NCI-H2171 treated with DMSO at 0.1 percent for 48 hours (cell line): ENCODE measurements around the gene PHF21A.
A peak's percentile ranks its signal among the peaks of the same experiment; 100 is the strongest.

Source experiments
- DNase-seq: peaks from one replicate; lab custom pipeline; 2025; lab: John Stamatoyannopoulos, UW

PHF21A gene

DNA sequence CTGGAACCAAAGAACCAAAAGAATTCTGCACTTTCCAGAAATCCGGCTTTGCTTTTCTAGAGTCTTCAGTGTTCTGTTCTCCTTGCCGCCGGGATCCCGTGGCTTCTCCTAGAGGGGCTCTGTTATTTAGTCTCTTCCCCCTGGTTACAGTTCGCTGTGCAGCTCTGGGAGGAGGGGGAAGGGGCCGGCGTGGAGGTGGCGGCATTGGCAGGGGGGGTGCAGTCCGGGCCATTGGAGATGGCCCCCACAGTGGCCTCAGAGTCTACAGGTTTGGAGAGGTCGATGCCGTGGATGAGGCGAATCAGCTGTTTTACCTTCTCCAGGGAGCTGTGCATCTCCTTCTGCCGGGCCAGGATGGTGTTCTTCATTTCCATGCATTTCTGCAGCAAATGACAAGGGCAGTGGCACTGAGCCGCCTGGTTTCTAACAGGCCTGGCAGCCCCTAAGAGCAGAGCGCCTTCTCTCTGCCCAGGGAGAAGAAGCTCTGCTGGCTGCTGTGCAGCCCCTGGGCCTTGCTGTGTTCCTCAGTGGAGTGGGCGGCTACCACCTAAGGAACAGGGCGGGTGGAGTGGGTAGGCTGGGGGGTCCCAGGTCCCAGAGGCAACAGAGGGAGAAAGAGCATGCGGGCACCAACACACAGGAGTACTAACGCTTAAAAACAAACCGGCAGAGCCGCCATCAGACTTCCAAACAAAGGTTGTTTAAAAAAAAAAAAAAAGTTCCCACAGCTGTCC is 187.2 kb downstream of the PHF21A start:
- DNase-seq: no peak

- no peak for DNase-seq
Measured at GRCh38 chr11:45933131-45933831, 188.0 kb downstream of the PHF21A start.

DNA sequence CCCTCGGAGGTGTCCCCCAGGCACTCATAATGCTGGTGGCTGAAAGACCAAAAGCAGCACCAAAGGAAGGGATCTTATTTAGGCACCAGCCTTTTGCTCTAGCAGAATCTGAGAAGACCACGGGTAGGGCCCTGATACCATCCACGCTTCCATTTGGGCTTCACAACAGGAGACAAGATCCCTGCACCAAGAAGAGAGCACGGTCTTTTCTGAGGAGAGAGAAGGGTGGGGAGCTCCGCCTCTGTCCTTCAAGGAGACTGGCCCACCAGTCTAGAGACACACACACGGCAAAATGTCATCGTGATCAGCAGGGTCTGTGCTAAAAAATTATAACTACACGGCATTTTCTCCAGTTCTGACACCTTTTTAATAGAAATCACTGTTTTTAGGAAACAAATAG is 189.0 kb downstream of the PHF21A start:
- no peak for DNase-seq

DNA sequence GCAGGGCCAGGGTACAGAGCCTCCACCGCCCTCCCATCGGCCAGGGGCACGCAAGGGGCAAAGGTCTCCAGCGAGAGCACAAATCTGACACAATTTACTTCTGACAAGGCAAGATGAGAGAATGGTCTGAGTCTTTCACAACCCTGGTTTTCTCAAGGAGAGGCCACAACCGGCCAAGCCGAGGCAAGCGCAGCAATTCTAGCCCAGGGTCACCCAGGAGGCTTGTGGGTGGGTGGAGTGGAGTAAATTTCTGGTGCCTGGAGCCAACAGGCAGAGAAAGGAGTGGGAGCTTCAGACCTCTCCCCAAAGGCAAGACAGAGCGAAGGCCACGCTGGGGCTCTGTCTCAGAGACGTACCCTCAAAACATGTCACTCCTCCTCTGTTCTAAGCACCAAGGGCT is 189.5 kb downstream of the PHF21A start:
- DNase-seq: no peak

GRCh38 chr11:45930951-45931570 is 190.2 kb downstream of the PHF21A start:
- peak; percentile 57 for DNase-seq

DNA sequence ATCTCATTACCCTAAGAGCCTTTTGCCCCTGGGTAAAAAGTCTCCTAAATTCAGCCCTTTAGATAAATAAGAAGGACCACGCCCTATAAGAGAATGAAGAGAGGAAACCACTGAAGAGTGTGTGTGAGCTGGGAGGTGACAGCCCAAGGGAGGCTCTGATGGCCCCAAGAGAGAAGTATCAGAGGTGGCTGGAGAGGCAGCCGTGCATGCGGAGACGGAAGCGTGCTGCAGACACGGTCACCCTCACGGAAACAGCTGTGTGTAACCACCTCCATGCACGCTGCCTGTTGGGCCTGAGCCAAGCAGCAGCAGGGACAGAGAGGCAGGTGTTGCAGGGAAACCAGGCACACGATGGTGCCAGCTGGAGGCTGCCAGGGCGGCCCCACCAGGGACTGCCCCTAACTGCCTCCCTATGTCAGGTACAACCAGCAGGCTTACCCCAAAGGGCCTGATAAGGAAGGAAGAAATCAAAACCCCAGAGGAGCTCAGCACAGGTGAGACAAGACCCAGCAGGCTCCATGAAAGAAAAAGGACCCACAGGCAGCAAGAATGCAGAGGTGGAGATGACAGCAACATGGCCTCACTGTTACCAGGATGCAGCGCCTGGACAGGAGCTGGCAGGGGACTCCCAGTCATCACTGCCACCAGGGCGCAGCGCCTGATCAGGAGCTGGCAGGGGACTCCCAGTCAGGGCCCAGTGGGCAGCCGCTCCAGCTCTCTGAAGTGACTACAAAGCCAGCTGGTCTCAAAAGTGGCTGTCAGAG is 191.0 kb downstream of the PHF21A start:
- DNase-seq: peak; percentile 95

DNA sequence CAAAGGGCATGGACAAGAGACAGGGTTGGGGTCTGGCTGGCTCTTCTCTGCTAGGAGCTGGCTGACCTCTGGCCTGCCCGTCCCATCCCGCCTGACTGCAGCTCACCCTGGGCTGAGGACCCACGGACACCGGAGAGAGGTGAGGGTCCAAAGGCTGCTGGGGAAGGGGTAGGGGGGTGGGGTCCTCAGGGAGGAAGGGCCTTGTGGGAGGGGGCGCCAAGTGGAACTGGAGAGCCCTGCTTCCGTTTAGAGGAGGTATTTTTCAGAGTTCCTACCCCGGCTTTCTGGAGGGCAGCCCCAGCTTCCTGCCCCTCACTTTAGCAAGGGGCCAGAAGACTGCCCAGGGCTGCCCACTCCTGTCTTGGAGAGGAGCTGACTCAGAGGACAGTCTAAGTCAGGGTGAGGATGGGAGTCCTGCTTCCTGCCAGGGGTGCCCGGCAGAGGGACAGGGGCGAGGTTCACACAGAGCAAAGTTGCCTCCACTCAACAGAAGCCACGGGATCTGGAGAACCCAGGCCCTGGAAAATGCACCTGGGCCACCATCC is 191.7 kb downstream of the PHF21A start:
- no peak for DNase-seq

- DNase-seq: no peak
Measured at GRCh38 chr11:45928535-45929215, 192.6 kb downstream of the PHF21A start.

DNA sequence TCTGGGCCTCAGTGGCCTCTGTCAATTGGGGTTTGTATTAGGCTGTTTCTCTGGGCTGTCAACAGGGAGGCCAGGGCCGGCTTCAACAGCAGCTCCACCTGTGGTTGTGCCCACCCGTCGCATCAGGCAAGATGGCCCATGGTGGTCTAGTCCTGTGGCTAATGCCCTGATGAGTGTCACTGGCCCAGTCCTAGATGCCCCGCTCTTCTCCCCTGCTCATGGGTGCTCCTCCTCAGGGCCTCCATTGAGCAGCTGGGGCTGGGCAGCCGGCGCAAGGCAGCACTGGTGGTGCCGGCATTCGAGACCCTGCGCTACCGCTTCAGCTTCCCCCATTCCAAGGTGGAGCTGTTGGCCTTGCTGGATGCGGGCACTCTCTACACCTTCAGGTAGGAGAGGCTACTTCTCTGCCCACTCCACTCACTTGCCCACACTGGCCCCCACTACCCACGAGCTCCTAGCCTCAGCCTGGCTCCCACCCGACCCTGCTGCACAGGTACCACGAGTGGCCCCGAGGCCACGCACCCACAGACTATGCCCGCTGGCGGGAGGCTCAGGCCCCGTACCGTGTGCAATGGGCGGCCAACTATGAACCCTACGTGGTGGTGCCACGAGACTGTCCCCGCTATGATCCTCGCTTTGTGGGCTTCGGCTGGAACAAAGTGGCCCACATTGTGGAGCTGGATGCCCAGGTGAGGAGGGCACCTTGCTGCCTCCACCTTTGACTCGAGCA is 193.4 kb downstream of the PHF21A start:
- DNase-seq: no peak

- DNase-seq: no peak
Measured at GRCh38 chr11:45927332-45927683, 193.9 kb downstream of the PHF21A start.

DNA sequence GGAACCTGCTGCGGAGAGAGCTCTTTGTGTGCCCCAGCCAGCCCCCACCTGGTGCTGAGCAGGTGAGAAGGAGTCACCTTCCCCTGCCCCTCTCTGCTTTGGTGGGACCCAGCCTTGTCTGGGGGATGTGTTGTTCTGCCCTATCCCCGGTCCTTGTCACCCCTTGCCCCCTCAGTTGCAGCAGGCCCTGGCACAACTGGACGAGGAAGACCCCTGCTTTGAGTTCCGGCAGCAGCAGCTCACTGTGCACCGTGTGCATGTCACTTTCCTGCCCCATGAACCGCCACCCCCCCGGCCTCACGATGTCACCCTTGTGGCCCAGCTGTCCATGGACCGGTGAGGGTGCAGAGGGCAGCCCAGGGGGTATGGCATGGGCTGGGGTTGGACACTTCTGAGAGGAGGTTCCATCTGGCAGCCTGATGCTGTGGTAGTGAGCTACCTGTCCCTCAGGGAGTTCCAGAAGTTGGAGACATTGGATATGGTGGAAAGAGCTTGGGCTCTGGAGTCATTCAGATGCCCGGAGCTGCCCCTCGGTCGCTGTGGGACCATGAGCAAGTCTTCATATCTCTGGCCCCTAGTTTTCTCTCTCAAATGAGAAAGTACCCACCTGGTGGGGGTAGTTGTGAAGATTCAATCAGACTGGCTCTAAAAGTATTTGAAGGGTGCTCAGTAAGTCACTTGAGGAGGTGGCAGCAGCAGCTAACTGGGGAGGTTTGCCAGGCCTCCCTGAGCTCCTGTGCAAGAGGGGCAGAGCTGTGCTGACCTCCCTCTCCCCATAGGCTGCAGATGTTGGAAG is 194.5 kb downstream of the PHF21A start:
- DNase-seq: no peak

- no peak for DNase-seq
Measured at GRCh38 chr11:45926001-45926401, 195.3 kb downstream of the PHF21A start.

- DNase-seq: no peak
Measured at GRCh38 chr11:45925550-45925949, 195.7 kb downstream of the PHF21A start.

GRCh38 chr11:45924927-45925326 is 196.3 kb downstream of the PHF21A start:
- no peak for DNase-seq

GRCh38 chr11:45924036-45924915 is 197.0 kb downstream of the PHF21A start:
- DNase-seq: no peak

DNA sequence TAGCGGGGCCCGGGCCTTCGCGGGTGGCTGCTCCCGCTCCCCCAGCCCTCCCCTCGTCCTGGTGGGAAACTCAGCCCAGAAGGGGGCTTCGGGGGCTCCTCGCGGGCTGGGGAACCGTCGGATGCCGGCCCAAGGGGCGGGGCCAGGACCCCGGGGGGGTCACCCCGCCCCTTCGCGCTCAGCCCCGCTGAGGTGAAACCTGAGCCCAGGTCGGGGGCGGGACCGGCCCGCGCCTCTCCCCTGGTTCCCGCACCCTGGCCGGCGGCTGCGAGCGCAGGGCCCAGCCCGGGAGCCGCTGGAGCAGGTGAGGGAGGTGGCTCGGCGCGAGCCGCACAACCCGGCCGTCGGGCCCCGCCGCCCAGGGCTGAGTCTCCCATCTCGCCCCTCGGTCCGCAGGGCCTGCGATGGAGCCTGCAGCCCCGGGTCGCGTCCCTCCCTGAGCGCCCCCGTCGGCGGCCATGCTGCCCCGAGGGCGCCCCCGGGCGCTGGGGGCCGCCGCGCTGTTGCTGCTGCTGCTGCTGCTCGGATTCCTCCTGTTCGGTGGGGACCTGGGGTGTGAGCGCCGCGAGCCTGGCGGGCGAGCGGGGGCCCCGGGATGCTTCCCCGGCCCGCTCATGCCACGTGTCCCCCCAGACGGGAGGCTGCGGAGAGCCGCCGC is 198.7 kb downstream of the PHF21A start, which contains the start of gene LARGE2:
Gene LARGE2, plus strand, starts transcription at position 232 of the 658 bp plus-strand sequence. Its CDS starts 227 bp downstream, at position 459.
- DNase-seq: peak; percentile 64

- peak; percentile 64 for DNase-seq
Measured at GRCh38 chr11:45921561-45922424, 199.5 kb downstream of the PHF21A start.
